ENCODE results near the gene MBL2.

- TF ChIP-seq POLR2AphosphoS5 (IDR thresholded peaks at IDR 0.05) (no peak), CTCF (IDR thresholded peaks at IDR 0.05) (no peak), POLR2A (IDR thresholded peaks at IDR 0.05) (no peak), EP300 (IDR thresholded peaks at IDR 0.05) (no peak)
Measured at GRCh38 chr10:52758406-52758805, 14.2 kb downstream of the MBL2 start.

Data from sigmoid colon (tissue), 4 donors.